Loucy (cell line): ENCODE results near the gene POLRMT.
A peak's percentile ranks its signal among the peaks of the same experiment; 100 is the strongest.

Experiments
- H2AFZ ChIP-seq: fragments of 200-600 bp; sonication (generic); 2 replicates; pipeline ENCODE4 v1.6.0; 2016; ENCODE audit warnings: antibody characterized with exemption, mild to moderate bottlenecking, low read length, moderate library complexity
- H3F3A ChIP-seq: fragments of 200-600 bp; 2 replicates; pipeline ENCODE4 v1.6.0; 2016; ENCODE audit warnings: antibody characterized with exemption, low read depth, mild to moderate bottlenecking
- H3K27me3 ChIP-seq: fragments of 200-600 bp; sonication (generic); 2 replicates; pipeline ENCODE4 v1.6.1; 2014; ENCODE audit warnings: low read length, mild to moderate bottlenecking; ENCODE audit not compliant: insufficient read depth, poor library complexity, severe bottlenecking
- H3K36me3 ChIP-seq: fragments of 200-600 bp; sonication (generic); 2 replicates; pipeline ENCODE4 v1.6.1; 2016; ENCODE audit warnings: low read length; ENCODE audit not compliant: insufficient read depth
- H3K4me1 ChIP-seq: fragments of 200-600 bp; sonication (generic); 2 replicates; pipeline ENCODE4 v1.5.1; 2014; ENCODE audit warnings: low read length, mild to moderate bottlenecking; ENCODE audit not compliant: insufficient read depth, poor library complexity, severe bottlenecking
- H3K4me2 ChIP-seq: fragments of 200-600 bp; sonication (generic); 2 replicates; pipeline ENCODE4 v1.6.0; 2014; ENCODE audit warnings: antibody characterized with exemption, low read length, low read depth, mild to moderate bottlenecking; ENCODE audit not compliant: poor library complexity, severe bottlenecking
- H3K4me3 ChIP-seq: fragments of 200-600 bp; sonication (generic); 2 replicates; pipeline ENCODE4 v1.5.1; 2014; ENCODE audit warnings: low read length, mild to moderate bottlenecking, mixed read lengths; ENCODE audit not compliant: poor library complexity, severe bottlenecking
- H3K79me2 ChIP-seq: fragments of 200-600 bp; sonication (generic); 2 replicates; pipeline ENCODE4 v1.6.1; 2014; ENCODE audit warnings: low read length; ENCODE audit not compliant: insufficient read depth
- H3K9ac ChIP-seq: fragments of 200-600 bp; sonication (generic); 2 replicates; pipeline ENCODE4 v1.6.0; 2014; ENCODE audit warnings: mild to moderate bottlenecking, low read depth, low read length, moderate library complexity; ENCODE audit not compliant: poor library complexity, severe bottlenecking
- H3K9me2 ChIP-seq: fragments of 200-600 bp; sonication (generic); replicated peaks from 2 replicates; pipeline ENCODE4 v1.6.1; 2016; ENCODE audit warnings: low read depth, low read length, mixed read lengths
- H3K9me3 ChIP-seq: fragments of 200-600 bp; sonication (generic); 2 replicates; pipeline ENCODE4 v1.6.1; 2014; ENCODE audit warnings: mild to moderate bottlenecking, antibody characterized with exemption, low read length, low read depth; ENCODE audit not compliant: insufficient read depth
- H4K20me1 ChIP-seq: fragments of 200-600 bp; sonication (generic); 2 replicates; pipeline ENCODE4 v1.6.0; 2014; ENCODE audit warnings: antibody characterized with exemption, low read length, mild to moderate bottlenecking; ENCODE audit not compliant: insufficient read depth, poor library complexity, severe bottlenecking
- CTCF ChIP-seq: fragments of 200-600 bp; sonication (generic); conservative IDR thresholded peaks from 2 replicates; pipeline ENCODE4 v1.5.1; 2014; ENCODE audit warnings: mild to moderate bottlenecking, antibody characterized with exemption, low read length
- EZH2phosphoT487 ChIP-seq: fragments of 200-600 bp; IDR thresholded peaks from 2 replicates; pipeline ENCODE4 v1.6.1; 2018; ENCODE audit warnings: antibody characterized with exemption, mild to moderate bottlenecking, moderate library complexity, borderline replicate concordance

Gene POLRMT

GRCh38 chr19:634975-635652 is 1.8 kb upstream of the POLRMT start:
- peaks cover 29% of the 10 kb centered on the region for H3K79me2 ChIP-seq

GRCh38 chr19:633786-634639 is 676 bp upstream of the POLRMT start:
- H3K9me2 ChIP-seq = no peaks in the 10 kb centered on the region
- H3K9me3 ChIP-seq = no peaks in the 10 kb centered on the region
- H3K4me1 ChIP-seq = peaks cover 13% of the 10 kb centered on the region
- peak overlapping the region; percentile 68 for H3K9ac ChIP-seq
- H3K36me3 ChIP-seq = 0 out of 2 replicates have a peak, but pooled peaks cover 2% of the 10 kb centered on the region
- peak overlapping the region; percentile 97 for H3K4me2 ChIP-seq
- peak overlapping the region; percentile 96 for H2AFZ ChIP-seq
- peak overlapping the region; percentile 96 for H3K4me3 ChIP-seq
- H3K27me3 ChIP-seq = no peaks in the 10 kb centered on the region
- no peaks in the 10 kb centered on the region for H3F3A ChIP-seq
- H4K20me1 ChIP-seq = peaks cover 5% of the 10 kb centered on the region
- H3K79me2 ChIP-seq = peaks cover 33% of the 10 kb centered on the region
- no peak for TF ChIP-seq EZH2phosphoT487
- TF ChIP-seq CTCF = no peak

More at GRCh38 chr19:634975-635652, 1.8 kb upstream of the POLRMT start:
- H3K4me3 ChIP-seq = no peak overlapping the region
- H4K20me1 ChIP-seq = peaks cover 5% of the 10 kb centered on the region
- no peaks in the 10 kb centered on the region for H3K9me3 ChIP-seq
- TF ChIP-seq EZH2phosphoT487 = no peak
- H3K9ac ChIP-seq = no peak overlapping the region
- H3K4me1 ChIP-seq = peaks cover 11% of the 10 kb centered on the region
- H2AFZ ChIP-seq = no peak overlapping the region
- H3K27me3 ChIP-seq = no peaks in the 10 kb centered on the region
- H3F3A ChIP-seq = no peaks in the 10 kb centered on the region
- H3K4me2 ChIP-seq = no peak overlapping the region
- H3K9me2 ChIP-seq = no peaks in the 10 kb centered on the region
- no peaks in the 10 kb centered on the region for H3K36me3 ChIP-seq

GRCh38 chr19:632579-633067 is 714 bp downstream of the POLRMT start:
- Histone ChIP-seq H3K9ac (peak overlapping the region; percentile 85), H3K9me2 (no peaks in the 10 kb centered on the region), H4K20me1 (peaks cover 5% of the 10 kb centered on the region), H3K27me3 (no peaks in the 10 kb centered on the region), H3F3A (no peaks in the 10 kb centered on the region), H2AFZ (peak overlapping the region; percentile 92), H3K4me1 (peaks cover 15% of the 10 kb centered on the region), H3K4me3 (peak overlapping the region; percentile 96), H3K36me3 (0 out of 2 replicates have a peak, but pooled peaks cover 5% of the 10 kb centered on the region), H3K79me2 (peaks cover 37% of the 10 kb centered on the region), H3K9me3 (no peaks in the 10 kb centered on the region), H3K4me2 (peak overlapping the region; percentile 80)
- TF ChIP-seq CTCF (no peak), EZH2phosphoT487 (no peak)
